Osteocyte (in vitro differentiated cells): ENCODE results near the gene RIMBP3C. TPM values are rescaled to one million over a fixed set of nuclear protein-coding genes. Genes with fewer than 3 reads are reported as not detected.

Source experiments
- DNase-seq: peaks from one replicate; pipeline ENCODE4 v3.0.0; 2021; ENCODE audit warnings: mixed read lengths; ENCODE audit not compliant: unreplicated experiment; ENCODE audit errors: extremely low spot score
- H3K27ac Mint-ChIP-seq: one replicate; pipeline ENCODE4 v1.8.0; 2021; ENCODE audit warnings: mild to moderate bottlenecking, mixed read lengths; ENCODE audit not compliant: unreplicated experiment
- H3K27me3 Mint-ChIP-seq: one replicate; pipeline ENCODE4 v1.8.0; 2021; ENCODE audit warnings: mixed read lengths; ENCODE audit not compliant: unreplicated experiment
- H3K36me3 Mint-ChIP-seq: one replicate; pipeline ENCODE4 v1.8.0; 2021; ENCODE audit warnings: mixed read lengths; ENCODE audit not compliant: unreplicated experiment
- H3K4me1 Mint-ChIP-seq: one replicate; pipeline ENCODE4 v1.8.0; 2021; ENCODE audit warnings: mixed read lengths; ENCODE audit not compliant: unreplicated experiment
- H3K4me3 Mint-ChIP-seq: one replicate; pipeline ENCODE4 v1.8.0; 2021; ENCODE audit warnings: mild to moderate bottlenecking, moderate library complexity, mixed read lengths; ENCODE audit not compliant: unreplicated experiment
- H3K9me3 Mint-ChIP-seq: one replicate; pipeline ENCODE4 v1.8.0; 2021; ENCODE audit warnings: mixed read lengths; ENCODE audit not compliant: unreplicated experiment
- total RNA-seq: library from RNA; stranded (reverse); gene quantifications from 2 replicates; pipeline ENCODE4 v1.2.1, GENCODE V29; 2021
- TF ChIP-seq, protein P1 (sequence below): fragments of 200-600 bp; sonication (generic); IDR thresholded peaks from 2 replicates; pipeline ENCODE4 v1.5.0; 2021; ENCODE audit warnings: antibody characterized with exemption, mild to moderate bottlenecking, moderate library complexity

The RIMBP3C gene
- total RNA-seq, 1 donor from 2014 or later: not detected

DNA sequence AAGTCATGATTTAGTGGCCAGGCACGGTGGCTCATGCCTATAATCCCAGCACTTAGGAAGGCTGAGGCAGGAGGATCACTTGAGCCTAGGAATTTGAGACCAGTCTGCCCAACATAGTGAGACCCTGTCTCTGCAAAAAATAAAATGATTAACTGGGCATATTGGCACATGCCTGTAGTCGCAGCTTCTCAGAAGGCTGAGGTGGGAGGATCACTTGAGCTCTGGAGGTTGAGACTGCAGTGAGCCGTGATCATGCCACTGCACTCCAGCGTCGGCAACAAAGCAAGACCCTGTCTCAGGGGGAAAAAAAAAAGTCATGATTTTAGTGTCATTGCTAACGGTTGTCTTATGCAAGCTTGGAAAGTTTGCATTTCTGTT, 28.2 kb upstream of the RIMBP3C start:
- TF ChIP-seq, protein P1, sequence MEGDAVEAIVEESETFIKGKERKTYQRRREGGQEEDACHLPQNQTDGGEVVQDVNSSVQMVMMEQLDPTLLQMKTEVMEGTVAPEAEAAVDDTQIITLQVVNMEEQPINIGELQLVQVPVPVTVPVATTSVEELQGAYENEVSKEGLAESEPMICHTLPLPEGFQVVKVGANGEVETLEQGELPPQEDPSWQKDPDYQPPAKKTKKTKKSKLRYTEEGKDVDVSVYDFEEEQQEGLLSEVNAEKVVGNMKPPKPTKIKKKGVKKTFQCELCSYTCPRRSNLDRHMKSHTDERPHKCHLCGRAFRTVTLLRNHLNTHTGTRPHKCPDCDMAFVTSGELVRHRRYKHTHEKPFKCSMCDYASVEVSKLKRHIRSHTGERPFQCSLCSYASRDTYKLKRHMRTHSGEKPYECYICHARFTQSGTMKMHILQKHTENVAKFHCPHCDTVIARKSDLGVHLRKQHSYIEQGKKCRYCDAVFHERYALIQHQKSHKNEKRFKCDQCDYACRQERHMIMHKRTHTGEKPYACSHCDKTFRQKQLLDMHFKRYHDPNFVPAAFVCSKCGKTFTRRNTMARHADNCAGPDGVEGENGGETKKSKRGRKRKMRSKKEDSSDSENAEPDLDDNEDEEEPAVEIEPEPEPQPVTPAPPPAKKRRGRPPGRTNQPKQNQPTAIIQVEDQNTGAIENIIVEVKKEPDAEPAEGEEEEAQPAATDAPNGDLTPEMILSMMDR: no peak
- Mint-ChIP-seq H3K27me3 (no peaks in the 10 kb centered on the region), H3K4me3 (no peak overlapping the region), H3K36me3 (no peaks in the 10 kb centered on the region), H3K9me3 (no peaks in the 10 kb centered on the region), H3K27ac (no peak overlapping the region), H3K4me1 (peaks cover 28% of the 10 kb centered on the region)
- no peak for DNase-seq

DNA sequence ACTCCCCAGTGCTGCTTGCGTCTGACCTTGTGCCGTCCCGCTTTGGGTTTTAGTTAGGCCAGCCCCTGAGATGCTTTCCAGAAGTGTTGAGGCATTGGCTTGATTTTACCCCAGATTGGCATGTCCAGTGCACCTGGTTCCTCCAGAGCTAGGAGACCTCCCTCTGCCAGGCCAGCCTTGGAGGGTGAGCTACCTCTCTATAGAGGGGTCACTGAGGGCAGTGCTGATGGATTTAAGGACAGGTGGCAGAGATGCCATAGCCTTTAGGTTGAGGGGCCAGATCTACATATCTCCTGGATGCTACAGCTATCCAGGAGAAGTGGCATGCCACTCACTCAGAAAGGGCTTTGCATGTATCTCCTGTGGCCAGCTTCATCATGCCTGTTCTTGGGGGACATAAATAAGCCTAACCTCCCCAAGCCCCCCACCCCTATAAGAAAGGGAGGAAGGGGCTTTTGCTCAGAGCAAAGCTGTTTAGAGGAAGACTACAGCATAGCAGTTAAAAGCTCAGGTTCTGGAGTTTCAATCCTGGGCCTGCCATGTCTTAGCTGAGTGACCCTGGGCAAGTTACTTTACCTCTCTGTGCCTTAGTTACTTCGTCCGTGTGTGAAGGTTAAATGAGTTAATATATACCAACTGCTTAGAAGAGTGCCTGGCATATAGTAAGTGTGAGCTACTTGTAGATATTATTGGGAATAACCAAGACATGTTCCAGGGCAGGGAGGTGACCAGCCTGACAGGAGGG, 22.7 kb upstream of the RIMBP3C start:
- DNase-seq: no peak
- H3K36me3 Mint-ChIP-seq: peaks cover 2% of the 10 kb centered on the region
- H3K27me3 Mint-ChIP-seq: no peaks in the 10 kb centered on the region
- H3K4me3 Mint-ChIP-seq: no peak overlapping the region
- H3K27ac Mint-ChIP-seq: peak overlapping the region; percentile 39
- H3K9me3 Mint-ChIP-seq: no peaks in the 10 kb centered on the region
- H3K4me1 Mint-ChIP-seq: peaks cover 59% of the 10 kb centered on the region
- TF ChIP-seq, protein P1: no peak

DNA sequence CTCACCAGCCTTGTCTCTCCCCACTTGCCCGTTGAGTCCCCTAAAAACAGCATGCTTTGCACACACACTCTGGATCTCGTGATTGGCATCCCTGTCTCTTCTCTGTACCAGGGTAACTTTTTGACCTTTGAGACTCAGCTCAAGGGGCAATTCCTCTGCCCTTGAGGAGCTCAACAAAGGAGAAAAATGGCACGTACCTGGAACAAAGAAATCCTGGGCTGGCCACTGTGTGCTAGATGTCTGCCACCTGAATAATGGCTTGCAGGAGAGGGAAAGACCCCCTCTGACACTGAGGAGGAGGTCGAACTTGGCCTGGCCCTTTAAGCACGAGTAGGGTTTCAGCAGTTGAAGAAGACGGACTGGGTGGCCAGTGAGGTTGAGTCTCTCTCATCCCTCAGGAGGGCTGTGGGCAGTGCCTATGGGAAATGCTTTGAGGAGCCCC, 22.1 kb upstream of the RIMBP3C start:
- no peaks in the 10 kb centered on the region for H3K27me3 Mint-ChIP-seq
- H3K4me3 Mint-ChIP-seq: no peak overlapping the region
- H3K4me1 Mint-ChIP-seq: peaks cover 61% of the 10 kb centered on the region
- no peaks in the 10 kb centered on the region for H3K9me3 Mint-ChIP-seq
- H3K36me3 Mint-ChIP-seq: peaks cover 2% of the 10 kb centered on the region
- H3K27ac Mint-ChIP-seq: no peak overlapping the region
- TF ChIP-seq, protein P1: no peak
- DNase-seq: no peak

DNA sequence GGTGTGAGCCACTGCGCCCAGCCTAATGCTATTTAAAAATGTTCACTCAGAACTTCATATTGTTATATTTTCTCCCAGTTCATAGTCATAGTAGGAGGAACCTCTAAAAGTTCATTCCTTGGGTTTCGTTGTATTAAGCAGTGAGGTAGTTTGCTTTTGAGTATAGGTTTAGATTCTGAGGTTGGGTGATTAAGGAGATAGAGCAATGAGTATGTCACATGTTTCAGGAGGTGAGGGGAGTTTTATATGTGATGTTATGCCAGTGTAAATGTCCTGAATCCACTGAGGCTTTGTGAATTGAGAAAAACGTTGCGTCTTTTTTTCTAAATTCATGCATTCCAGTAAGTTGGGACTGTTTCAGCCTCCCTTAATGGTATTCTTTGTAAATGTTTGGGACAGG, 20.4 kb upstream of the RIMBP3C start:
- no peaks in the 10 kb centered on the region for H3K27me3 Mint-ChIP-seq
- H3K9me3 Mint-ChIP-seq: no peaks in the 10 kb centered on the region
- peaks cover 54% of the 10 kb centered on the region for H3K4me1 Mint-ChIP-seq
- no peak for DNase-seq
- H3K27ac Mint-ChIP-seq: no peak overlapping the region
- H3K36me3 Mint-ChIP-seq: peaks cover 2% of the 10 kb centered on the region
- TF ChIP-seq, protein P1: no peak
- H3K4me3 Mint-ChIP-seq: no peak overlapping the region

DNA sequence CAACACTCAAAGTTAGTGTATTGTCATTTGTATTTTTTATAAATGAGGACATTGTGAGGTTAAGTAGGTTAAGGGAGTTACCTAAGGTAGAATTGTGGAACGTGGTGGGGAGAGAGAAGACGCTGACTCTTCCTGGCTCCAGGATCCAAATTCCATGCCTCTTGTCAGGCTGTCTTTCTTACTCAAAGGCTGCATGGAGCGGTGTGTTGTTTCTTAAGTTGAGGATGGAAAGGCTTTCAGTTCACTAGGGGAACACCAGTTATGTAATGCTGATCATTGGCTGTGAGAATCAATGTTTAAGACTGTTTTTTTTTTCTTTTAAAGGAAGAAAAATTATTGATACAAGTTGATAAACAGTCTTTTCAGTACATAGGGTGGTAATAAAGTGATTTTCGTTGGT, 19.1 kb upstream of the RIMBP3C start:
- no peak for DNase-seq
- H3K4me1 Mint-ChIP-seq: peaks cover 51% of the 10 kb centered on the region
- no peaks in the 10 kb centered on the region for H3K9me3 Mint-ChIP-seq
- TF ChIP-seq, protein P1: no peak
- H3K36me3 Mint-ChIP-seq: peaks cover 2% of the 10 kb centered on the region
- H3K27me3 Mint-ChIP-seq: no peaks in the 10 kb centered on the region
- H3K27ac Mint-ChIP-seq: no peak overlapping the region
- no peak overlapping the region for H3K4me3 Mint-ChIP-seq
